HG03039 (cell line): ENCODE data around the gene GEMIN4.
A peak's percentile ranks its signal among the peaks of the same experiment; 100 is the strongest.
"Not testable (repeated sequence)": the region's sequence is repeated elsewhere in the genome, so short reads cannot be mapped to it uniquely, and the experiment has no call there.

Experiments
- ATAC-seq: cut with Tn5 transposase; IDR thresholded peaks from one replicate; pipeline ENCODE4 v1.9.1; 2021; ENCODE audit warnings: mild to moderate bottlenecking, moderate library complexity; ENCODE audit not compliant: unreplicated experiment

GEMIN4 gene

DNA sequence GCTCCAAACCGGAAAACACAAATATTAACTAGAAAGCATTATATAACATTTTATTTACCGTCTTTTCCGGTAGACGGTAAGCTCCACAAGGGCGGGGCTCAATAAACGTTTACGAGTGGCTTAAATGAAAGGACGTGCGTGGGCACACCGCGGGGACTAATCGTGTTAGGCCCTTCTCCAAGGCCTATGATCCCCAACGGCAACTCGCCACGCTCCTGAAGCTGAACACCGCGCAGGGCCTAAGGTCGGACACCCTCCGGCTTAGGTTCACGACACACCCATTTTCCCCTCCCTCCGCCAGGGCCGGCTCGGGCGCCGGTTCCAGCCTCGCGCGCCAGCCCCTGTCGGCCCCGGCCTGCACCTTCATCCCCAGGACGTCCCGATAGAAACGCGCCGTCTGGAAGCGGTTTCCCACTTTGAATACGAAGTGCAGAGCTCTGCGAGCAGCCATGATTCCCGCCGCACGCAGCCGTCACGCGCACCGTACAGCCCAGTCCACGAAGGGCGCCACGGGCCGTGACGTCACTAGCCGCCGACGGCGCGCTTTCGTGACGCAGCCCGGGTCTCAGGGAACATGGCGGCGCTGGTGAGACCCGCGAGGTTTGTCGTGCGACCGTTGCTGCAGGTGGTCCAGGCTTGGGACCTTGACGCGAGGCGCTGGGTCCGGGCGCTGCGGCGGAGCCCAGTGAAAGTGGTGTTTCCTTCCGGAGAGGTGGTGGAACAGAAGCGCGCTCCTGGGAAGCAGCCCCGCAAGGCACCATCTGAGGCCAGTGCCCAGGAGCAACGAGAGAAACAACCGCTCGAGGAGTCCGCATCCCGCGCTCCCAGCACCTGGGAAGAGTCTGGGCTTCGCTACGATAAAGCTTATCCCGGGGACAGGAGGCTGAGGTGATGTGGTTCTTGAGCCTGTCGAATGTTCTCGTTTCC lies 30.0 kb upstream of the GEMIN4 start, which contains the start of the genes GLOD4 and MRM3:
TSS of gene GLOD4 (minus strand) at position 476 of the 927 bp plus-strand sequence. CDS start at position 451, 25 bp downstream.
TSS of gene MRM3 (plus strand) at position 549 of the 927 bp plus-strand sequence. CDS start at position 575, 26 bp downstream.
- peak; percentile 75 for ATAC-seq

GRCh38 chr17:778096-778495 lies 26.0 kb upstream of the GEMIN4 start:
- no peak for ATAC-seq

DNA sequence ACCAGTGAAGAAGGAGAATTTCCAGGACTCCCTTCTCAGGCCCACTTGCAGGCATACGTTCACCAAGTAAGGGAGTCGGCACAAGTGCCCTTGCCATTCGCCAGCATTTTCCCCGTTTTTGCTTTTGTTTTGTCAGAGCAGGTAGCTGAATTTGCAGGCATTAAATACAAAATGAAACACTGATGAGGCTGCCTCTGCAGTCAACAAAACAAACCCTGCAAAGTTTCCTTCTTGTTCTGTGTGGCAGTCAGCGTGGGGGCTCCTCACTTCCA lies 22.2 kb upstream of the GEMIN4 start:
- ATAC-seq, result no peak

DNA sequence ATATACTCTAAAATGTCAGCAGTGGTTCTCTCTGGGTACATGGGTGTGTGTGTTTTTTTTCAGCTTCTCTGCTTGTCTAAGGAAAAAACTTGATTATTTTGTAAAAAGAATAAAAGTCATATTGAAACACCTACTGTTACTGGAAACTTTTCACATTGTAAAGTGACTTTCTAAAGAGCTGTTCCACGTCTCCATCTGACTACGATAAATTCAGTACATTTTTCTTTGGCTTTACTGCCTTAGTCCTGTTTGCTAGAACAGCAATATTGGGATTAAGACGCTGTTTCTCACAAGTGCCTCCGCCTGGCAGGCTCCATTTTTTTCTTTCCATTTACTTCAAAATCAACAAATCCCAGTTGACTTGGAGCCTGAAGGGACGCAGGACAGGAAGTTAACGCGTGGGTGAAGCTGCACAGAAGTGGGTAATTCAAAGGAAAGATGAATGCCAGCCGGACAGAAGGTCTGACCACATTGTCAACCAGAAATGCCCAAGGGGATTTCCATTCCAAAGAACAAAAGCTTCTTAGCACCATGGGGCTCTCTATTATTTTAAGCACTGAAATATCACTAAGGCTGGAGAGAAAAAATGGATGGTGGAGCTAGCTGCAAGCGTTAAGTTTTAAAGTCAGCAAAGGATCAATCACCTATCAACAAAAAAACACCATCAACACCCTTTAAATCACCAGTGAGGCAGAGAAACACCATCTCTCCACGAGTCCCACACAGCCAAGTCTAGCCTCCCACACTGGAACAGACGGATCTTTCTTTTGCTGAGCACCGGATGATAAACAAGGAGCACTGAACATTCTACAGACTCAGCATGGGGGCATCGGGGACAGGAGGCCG lies 21.6 kb upstream of the GEMIN4 start:
- no peak for ATAC-seq

DNA sequence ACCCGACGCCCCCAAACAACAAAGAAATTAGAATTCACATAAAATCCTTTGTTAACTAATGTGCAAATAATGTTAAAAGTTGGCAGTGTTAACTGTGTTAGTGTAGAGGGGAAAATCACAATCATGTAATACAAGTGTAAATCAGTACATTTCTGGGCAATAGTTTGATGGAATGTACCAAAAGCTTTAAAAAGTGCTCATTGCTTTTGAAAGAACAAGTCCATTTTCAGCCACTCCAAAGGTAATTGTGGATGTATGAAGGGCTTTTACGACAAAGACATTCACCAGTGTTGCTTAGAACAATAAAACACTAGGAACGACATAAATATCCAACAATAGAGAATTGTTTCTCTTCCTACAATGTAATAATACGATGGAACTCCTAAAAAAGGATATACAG lies 21.0 kb upstream of the GEMIN4 start:
- ATAC-seq, result no peak

GRCh38 chr17:767076-767475 lies 15.0 kb upstream of the GEMIN4 start:
- ATAC-seq, result no peak

DNA sequence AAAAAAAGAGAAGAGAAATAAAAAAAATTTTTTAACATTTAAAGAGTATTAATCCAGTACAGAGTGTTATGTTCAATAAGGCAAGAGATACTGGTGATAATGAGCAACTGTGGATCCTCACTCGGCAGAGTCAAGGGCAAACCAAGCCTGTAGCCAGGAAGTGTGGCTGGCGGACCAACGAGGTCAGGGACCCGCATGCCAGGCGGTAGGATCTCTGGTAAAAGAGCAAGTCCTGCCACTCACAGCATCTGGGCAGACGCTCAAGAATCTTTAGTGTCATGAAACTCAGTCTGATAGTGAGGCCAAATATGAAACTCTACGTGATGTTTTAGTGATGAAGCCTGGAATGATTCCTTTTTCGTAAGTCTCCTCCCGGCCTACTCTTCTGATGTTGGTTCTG lies 8.3 kb upstream of the GEMIN4 start:
- no peak for ATAC-seq

DNA sequence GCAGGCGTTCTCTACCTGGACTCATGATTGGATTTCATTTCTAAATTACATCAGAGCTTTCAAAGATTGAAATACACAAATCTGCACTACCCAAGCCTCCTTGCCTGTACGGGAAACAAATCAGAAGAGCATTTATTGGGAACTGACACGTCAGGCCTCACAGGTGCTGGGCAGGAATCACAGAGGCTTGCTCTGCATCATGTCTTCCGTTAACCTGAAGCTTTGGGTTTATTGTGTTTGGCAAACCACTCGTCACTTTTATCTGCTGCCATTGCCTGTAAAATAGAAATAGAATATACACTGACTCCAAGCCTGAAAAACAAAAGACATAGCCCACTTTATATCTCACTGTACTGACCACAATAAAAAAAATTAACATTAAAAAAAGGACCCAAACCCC lies 7.9 kb upstream of the GEMIN4 start:
- ATAC-seq, result no peak

GRCh38 chr17:756010-756567 lies 4.0 kb upstream of the GEMIN4 start:
- ATAC-seq, result not testable (repeated sequence)

GRCh38 chr17:755319-755961 lies 3.4 kb upstream of the GEMIN4 start:
- not testable (repeated sequence) for ATAC-seq

DNA sequence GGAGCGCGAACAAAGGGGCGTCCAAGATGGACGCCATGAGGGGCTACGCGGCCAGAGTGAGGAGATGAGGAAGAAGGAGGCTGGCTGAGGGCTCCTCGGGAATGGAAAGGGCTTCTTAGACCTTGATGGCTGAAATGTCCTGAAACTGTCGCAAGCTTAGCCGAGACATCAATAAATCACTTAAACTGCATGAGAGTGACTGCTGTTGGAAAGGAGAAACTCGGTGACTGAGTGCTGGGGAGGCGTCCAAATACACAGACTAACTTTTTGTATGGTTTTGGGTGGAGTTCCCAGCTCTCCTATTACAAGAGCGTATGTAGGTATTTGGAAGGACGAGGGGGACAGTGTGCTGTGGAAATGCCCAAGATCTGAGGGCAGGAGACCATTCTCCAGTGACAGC lies 1.4 kb upstream of the GEMIN4 start:
- ATAC-seq, result no peak

GRCh38 chr17:752620-753219 lies 656 bp upstream of the GEMIN4 start:
- ATAC-seq, result peak; percentile 5

GRCh38 chr17:751269-752001 lies 629 bp downstream of the GEMIN4 start:
- ATAC-seq, result peak; percentile 26

GRCh38 chr17:750431-751037 lies 1.5 kb downstream of the GEMIN4 start:
- no peak for ATAC-seq

DNA sequence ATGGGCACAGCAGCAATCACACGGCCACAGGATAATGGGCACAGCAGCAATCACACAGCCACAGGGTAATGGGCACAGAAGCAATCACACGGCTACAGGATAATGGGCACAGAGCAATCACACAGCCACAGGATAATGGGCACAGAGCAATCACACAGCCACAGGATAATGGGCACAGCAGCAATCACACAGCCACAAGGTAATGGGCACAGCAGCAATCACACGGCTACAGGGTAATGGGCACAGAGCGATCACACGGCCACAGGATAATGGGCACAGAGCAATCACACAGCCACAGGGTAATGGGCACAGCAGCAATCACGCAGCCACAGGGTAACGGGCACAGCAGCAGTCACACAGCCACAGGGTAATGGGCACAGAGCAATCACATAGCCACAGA lies 2.7 kb downstream of the GEMIN4 start:
- ATAC-seq, result not testable (repeated sequence)

DNA sequence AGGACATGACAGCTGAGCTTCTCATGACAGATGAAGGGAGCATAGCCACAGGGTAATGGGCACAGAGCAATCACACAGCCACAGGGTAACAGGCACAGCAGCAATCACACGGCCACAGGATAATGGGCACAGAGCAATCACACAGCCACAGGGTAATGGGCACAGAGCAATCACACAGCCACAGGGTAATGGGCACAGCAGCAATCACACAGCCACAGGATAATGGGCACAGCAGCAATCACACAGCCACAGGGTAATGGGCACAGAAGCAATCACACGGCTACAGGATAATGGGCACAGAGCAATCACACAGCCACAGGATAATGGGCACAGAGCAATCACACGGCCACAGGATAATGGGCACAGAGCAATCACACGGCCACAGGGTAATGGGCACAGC lies 3.5 kb downstream of the GEMIN4 start:
- ATAC-seq, result not testable (repeated sequence)

DNA sequence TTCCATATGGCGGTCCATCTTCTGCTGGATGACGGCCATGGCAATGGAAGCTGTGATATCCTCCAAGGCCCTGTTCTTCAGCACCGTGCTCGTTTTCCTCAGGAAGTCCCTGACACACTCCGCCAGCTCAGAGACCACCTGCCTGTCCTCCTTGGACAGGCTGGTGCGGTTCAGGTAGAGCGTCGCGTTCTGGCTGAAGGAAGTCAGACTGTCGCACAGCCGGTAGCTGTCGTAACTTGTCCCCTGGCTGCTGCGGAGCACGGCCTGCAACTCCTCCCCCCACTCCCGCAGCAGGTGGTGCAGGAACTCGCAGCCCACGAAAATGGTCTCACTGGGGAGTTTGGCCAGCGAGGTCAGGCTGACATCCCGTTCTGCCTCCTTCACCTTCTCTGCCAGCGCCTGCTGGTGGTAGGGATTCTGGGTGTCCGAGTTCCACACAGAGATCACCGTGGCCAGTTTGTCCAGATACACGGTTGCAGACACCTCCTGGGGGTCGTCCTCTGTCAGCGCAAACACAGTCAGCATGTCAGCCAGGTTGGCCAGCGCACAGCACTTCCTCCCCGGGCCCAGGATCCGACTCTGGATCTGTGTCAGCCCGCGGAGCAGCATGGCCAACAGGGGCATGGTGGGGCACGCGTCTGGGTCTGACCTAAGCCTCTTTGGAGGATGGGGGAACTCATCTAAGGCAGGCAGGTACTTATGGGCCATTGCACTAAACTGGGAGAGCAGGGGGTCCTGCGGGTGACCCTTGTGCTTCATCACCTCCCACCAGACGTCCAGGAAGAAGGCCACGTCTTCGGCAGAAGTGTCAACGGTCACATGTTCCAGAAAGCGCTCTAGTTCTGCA lies 5.1 kb downstream of the GEMIN4 start:
- no peak for ATAC-seq

GRCh38 chr17:746181-746580 lies 5.9 kb downstream of the GEMIN4 start:
- ATAC-seq, result no peak

- no peak for ATAC-seq
Measured at GRCh38 chr17:745406-745805, 6.7 kb downstream of the GEMIN4 start.
